GM18951 (cell line): Measurements from ENCODE around the gene HTT-AS.

Source experiments
- POLR2A ChIP-seq: IDR thresholded peaks from 4 replicates; pipeline ENCODE4 v1.6.1; 2011; ENCODE audit warnings: mild to moderate bottlenecking; ENCODE audit not compliant: insufficient read length, insufficient read depth; ENCODE audit errors: extremely low read depth
- in situ Hi-C: fragments of 300-500 bp; cut with MboI; formaldehyde crosslinking; loops from one replicate; pipeline ENCODE4 v1.12.0; 2022; ENCODE audit warnings: low sequenced_read_pairs, mixed read lengths, inconsistent platforms; ENCODE audit not compliant: unreplicated experiment

HTT-AS gene

DNA sequence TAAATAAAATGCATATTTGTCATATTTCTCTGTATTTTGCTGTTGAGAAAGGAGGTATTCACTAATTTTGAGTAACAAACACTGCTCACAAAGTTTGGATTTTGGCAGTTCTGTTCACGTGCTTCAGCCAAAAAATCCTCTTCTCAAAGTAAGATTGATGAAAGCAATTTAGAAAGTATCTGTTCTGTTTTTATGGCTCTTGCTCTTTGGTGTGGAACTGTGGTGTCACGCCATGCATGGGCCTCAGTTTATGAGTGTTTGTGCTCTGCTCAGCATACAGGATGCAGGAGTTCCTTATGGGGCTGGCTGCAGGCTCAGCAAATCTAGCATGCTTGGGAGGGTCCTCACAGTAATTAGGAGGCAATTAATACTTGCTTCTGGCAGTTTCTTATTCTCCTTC lies 3.5 kb upstream of the HTT-AS start:
- in situ Hi-C loops: no loop called here
- TF ChIP-seq POLR2A: no peak

DNA sequence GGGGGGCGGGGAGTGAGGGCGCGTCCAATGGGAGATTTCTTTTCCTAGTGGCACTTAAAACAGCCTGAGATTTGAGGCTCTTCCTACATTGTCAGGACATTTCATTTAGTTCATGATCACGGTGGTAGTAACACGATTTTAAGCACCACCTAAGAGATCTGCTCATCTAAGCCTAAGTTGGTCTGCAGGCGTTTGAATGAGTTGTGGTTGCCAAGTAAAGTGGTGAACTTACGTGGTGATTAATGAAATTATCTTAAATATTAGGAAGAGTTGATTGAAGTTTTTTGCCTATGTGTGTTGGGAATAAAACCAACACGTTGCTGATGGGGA lies 1.3 kb upstream of the HTT-AS start:
- in situ Hi-C loops: no loop called here
- peak; percentile 40 for TF ChIP-seq POLR2A

- TF ChIP-seq POLR2A: peak; percentile 59
- in situ Hi-C loops: no loop called here
Observed at GRCh38 chr4:3074846-3075651, 711 bp upstream of the HTT-AS start.

DNA sequence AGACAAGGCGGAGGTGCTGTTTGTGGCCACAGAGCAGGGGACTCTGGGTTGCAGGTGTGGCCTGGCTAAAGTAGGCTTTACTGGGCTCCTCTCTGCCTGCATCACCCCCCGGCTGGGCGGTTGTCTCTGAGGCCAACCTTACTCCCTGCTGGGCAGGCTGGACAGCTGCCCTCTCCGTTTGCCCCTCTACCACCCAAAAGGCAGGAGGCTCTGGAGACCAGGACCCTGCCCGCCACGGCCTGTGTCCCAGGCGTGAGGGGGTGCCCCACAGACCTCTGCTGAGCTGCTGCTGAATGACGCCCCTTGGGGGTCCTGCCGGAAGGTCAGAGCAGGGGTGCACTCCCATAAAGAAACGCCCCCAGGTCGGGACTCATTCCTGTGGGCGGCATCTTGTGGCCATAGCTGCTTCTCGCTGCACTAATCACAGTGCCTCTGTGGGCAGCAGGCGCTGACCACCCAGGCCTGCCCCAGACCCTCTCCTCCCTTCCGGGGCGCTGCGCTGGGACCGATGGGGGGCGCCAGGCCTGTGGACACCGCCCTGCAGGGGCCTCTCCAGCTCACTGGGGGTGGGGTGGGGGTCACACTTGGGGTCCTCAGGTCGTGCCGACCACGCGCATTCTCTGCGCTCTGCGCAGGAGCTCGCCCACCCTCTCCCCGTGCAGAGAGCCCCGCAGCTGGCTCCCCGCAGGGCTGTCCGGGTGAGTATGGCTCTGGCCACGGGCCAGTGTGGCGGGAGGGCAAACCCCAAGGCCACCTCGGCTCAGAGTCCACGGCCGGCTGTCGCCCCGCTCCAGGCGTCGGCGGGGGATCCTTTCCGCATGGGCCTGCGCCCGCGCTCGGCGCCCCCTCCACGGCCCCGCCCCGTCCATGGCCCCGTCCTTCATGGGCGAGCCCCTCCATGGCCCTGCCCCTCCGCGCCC lies 920 bp downstream of the HTT-AS start:
- in situ Hi-C loops: no loop called here
- peak; percentile 65 for TF ChIP-seq POLR2A

- no peak for TF ChIP-seq POLR2A
- in situ Hi-C loops: no loop called here
Observed at GRCh38 chr4:3071811-3072210, 2.5 kb downstream of the HTT-AS start.

DNA sequence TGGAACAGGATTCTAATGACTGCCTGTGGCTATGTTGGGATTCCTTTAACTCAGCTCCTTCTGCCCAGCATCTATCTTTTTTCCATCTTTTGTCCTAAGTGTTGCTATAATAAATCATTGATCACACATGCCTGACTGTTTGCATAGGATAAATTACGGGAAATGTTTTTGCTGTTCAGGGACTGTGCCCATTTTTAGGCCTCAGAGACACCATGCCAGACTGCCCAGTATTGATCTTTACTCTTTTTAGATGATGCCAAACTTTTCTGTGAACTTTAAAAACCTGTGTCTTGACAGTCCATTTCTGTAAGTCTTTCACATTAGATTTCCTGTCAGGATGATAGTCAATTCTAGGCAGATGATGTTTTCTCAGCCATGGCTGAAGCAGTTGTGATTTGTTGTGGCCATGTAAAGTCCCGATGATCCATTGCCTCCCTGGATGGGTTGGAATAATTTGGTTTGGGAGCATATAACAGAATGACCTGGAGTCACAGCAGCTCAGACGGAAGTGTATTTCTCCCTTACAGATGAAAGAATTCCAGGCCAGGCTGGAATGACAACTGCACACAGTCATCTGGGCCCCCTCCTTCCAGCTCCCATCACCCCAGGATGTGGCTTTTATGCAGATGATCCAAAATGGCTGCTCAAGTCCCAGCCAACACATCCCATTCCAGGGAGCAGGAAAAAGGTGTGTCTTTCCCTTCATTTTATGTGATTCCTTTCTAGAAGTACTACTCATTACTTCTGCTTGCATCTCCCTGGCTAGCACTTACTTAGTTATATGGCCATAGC lies 3.4 kb downstream of the HTT-AS start:
- in situ Hi-C loops: no loop called here
- no peak for TF ChIP-seq POLR2A

DNA sequence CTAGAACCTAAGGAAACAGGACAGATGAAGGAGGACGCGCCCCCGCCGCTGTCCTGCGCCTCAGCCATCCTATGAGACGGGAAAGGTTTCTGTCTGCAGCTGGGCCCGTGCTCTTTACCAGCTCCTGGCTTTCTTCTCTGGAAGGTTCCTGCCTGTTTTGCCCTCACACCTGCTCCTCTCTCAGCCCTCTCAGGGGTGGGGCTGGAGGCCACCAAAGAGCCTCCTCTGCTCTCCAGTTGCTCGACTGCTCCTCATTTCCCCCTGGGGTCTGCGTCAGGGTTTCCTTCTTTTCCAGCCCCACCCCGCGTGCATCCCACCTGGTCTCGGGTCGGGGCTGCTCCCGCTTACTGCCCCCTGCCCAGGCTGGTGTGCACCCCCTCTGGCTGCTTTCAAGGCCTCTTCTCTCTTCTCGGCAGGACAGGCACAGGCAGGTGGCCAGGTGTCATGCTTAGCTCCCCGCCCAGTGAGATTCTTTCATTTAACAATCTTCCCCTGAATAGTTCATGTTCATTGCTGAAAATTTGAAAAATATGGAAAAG lies 4.6 kb downstream of the HTT-AS start:
- in situ Hi-C loops: no loop called here
- TF ChIP-seq POLR2A: no peak

DNA sequence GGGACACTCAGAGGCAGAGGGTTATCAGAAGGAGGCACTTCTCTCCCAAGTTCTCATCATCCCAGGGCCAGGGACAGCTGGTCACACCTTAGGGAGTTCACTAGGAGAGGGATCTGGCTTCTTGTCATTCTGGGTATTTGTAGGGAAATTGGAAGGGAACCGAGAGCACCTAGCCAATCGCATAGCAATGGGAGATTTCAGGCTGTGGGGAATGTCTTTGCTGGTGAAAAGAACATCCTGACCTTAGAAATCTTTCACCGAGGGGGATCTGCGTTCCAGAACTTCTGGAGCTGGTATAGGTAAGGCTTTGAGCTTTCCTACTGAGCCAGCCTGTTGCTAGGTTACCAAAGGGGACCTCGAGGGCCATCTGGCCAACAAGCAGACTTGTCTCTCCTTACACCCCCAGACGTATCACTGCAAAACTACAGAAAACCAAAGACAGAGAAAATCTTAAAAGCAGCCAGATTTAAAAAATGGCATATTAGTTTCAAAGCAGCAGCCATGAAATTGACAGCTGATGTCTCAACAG lies 6.8 kb downstream of the HTT-AS start:
- no peak for TF ChIP-seq POLR2A
- in situ Hi-C loops: no loop called here

DNA sequence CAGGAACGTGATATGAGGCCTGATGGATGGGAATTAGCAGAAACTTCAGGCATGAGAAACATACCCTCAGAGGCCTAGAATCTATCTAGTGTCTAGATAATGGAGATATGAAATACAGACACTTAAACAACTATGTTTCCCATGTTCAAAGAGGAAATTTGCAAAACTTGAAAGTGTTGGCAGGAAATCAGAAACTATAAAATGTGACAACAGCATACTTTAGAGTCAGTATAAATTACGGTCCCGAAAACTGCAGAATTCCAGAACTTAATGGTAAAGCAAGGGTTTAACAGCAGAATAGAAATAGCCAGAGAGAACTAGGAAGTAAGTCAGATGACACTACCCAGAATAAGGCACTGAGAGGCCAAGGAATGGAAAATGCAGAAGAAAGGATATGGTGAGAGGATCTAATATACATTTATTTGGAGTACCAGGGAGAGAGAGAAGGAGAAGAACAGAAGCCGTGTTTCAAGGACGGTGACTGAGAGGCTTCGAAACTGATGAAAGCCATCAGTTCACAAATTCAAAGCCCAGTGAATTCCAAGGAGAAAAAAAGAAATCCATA lies 7.4 kb downstream of the HTT-AS start:
- TF ChIP-seq POLR2A: no peak
- in situ Hi-C loops: no loop called here

- no peak for TF ChIP-seq POLR2A
- in situ Hi-C loops: no loop called here
Observed at GRCh38 chr4:3065551-3065950, 8.8 kb downstream of the HTT-AS start.

- TF ChIP-seq POLR2A: no peak
- in situ Hi-C loops: no loop called here
Observed at GRCh38 chr4:3062471-3062870, 11.9 kb downstream of the HTT-AS start.

- in situ Hi-C loops: no loop called here
Observed at GRCh38 chr4:3060946-3061345, 13.4 kb downstream of the HTT-AS start.

More at GRCh38 chr4:3060946-3061345, 13.4 kb downstream of the HTT-AS start:
- TF ChIP-seq POLR2A: no peak
